HG02571 (cell line): ENCODE data around the gene CDCA4.

Experiments
- ATAC-seq: cut with Tn5 transposase; IDR thresholded peaks from one replicate; pipeline ENCODE4 v1.9.1; 2021; ENCODE audit warnings: mild to moderate bottlenecking, moderate library complexity; ENCODE audit not compliant: unreplicated experiment

CDCA4 gene

DNA sequence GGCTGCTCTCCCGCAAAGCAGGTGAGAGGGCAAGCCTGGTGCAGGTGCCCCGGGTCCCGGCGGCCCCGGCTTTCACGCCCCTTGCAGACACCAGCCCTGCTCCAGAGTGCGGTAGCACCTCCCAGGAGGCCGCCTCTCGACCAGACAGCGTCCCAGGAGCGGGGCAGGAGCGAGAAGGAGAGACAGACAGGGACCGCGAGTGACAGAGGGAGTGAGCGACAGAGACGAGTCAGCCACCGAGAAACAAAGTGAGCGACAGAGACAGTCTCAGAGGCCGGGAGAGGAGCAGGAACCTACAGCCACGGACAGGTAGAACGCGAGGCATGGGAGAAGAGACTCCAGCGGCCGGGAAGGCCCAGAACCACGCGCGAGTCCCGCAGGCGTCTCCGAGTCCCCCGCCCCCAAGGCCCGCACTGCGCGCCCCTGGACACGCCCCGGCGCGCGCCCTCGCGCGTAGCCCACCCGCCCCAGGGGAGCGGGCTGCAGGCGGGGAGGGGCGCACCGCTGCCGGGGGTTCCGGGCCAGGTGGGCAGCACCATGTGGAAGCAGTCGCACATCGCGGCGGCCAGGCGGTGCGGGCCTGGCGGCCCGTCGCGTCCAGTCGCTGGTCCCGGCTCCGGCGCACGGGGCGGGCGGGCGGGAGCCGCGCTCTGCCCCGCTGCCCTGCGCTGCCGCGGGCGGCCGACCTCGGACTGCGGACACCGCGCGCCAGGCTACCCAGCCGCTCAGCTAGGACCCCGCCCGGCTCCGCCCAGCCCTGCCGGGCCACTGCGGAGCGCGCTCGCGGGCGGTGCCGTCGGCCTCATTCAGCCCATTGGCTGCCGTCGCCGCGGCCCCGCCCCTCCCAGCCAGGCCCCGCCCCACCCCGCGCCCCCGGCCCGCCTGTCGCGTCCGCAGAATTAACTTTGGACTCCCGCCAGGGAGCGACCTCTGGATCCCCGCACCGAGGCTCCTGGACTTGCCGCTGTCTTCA, 42.9 kb downstream of the CDCA4 start, which contains the start of gene AHNAK2:
AHNAK2 (minus strand) TSS at position 694 of the 973 bp plus-strand sequence; CDS start at position 557, 137 bp downstream.
- ATAC-seq, result no peak

DNA sequence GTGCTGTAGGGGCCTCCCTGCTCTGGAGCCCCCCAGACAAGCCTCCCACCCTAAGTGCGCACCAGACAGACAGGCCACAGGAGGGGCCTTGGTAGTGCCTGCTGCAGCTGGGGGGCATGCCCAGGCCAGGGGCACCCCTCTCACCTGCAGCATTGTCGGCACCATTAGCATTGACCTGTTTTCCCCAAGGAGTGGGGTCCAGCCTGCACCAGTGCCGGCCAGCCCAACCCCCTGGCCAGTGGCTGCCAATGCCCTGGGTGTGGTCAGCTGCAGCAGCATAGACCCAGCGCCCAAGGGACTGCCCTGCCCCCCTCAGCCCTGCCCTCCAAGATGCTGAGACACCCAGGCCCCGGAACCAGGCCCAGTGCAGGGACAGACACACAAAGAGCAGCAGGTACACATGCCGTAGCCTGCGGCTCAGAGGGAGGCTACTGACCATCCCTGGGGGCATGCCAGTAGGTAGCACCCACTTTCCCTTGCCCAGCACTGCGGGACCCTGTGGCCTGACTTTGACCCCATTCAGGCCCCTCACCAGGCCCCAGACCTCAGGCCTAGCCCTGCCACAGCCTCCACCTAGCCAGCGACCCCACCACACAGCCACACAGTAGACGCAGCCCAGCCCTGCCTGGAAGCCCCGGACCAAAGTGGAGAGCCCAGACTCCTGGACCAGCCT, 43.7 kb downstream of the CDCA4 start:
- no peak for ATAC-seq

DNA sequence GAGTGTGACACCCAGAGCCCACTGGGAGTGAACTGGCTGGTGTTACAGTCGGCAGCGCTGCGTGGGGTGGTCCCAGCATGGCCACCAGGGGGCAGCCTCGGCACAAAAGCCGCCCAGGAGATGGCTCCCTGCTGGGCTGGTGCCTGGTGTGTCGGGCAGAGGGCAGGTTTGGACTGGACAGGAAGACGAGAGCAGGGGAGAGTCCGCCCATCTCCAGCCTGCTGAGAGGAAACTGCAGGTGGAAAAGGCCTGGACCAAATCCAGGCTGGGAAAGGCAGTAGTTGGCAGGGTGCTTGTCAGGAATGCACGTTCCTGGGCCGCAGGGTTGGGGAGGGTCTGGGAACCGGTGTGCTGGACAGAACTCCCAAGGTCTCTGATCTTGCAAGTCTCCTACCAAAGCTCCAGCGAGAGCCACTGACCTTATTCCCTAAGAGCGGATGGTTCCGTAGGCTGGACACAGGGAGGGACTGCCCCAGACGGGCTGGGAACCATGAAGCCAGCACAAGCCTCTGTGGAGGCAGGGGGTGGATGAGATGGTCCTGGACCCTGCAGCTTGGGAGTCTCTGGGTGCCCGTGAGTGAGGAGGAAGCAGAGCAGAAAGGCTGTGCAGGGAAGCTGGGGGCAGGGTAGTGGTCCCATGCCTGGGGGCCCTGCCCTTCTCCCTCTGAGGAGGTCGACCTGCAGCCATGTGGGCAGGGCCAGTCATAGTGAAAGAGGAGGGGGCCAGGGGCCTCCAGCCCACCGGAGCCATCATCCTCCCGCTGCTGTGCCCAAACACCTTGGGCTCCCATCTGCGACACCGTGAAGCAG, 44.5 kb downstream of the CDCA4 start:
- no peak for ATAC-seq

- ATAC-seq, result no peak
These were observed 45.2 kb downstream of the CDCA4 start for GRCh38 chr14:104975481-104976197.

- no peak for ATAC-seq
These were observed 46.1 kb downstream of the CDCA4 start for GRCh38 chr14:104974665-104975390.

- ATAC-seq, result no peak
These were observed 46.7 kb downstream of the CDCA4 start for GRCh38 chr14:104974146-104974541.

- no peak for ATAC-seq
These were observed 47.3 kb downstream of the CDCA4 start for GRCh38 chr14:104973385-104974145.

DNA sequence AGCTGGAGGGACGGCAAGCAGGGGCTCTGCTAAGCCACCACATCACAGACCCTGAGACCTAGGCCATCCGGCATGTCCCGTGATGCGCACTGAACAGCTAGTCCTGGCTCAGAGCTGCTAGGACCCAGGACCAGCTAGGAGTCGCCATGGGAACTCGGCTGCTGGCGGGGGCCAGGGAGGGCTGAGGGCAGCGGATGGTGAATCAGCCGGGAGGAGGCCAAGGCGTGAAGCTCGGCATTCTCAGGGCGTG, 47.8 kb downstream of the CDCA4 start:
- ATAC-seq, result no peak

- ATAC-seq, result no peak
These were observed 48.4 kb downstream of the CDCA4 start for GRCh38 chr14:104972301-104973134.

GRCh38 chr14:104971447-104972240, 49.2 kb downstream of the CDCA4 start:
- ATAC-seq, result no peak

DNA sequence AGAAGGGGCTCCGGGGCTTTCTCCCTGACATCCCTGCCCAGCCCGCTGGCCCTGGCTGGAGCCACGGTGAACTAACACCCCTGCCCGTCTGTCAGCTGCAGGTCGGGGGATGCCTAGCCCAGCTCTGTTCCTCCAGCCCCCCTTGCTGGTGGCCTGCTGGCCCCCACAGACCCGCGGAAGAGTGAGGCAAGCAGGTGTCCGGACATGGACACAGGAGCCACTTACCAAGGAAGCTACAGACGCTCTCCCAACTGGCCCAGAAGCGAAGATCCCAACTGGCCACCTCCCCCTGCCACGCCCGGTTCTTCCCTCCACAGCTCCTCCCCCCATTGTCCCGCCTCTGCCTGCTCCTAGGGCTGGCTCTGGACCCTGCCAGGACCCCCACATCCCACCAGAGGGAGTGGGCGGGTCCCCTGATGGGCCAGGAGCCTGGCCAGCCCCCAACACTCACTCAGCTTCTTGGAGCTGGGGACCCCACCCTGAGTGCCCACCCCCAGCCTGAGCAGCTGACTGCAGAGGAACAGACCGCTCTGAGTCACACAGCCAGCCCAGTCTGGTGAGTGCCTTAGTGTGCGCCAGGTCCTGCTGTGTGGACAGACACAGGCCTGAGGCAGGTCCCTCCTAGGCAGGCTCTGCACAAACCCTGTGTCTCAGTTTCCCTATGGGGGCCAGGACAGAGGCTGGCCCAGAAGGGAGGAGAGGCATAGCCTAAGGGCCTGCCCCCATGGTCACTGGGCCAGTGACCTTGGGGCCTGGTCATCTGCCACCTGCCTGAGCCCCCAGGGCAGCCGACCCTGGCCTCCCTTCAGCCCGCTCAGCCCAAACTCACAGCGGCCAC, 50.4 kb downstream of the CDCA4 start:
- no peak for ATAC-seq

GRCh38 chr14:104969741-104970230, 51.1 kb downstream of the CDCA4 start:
- ATAC-seq, result no peak

DNA sequence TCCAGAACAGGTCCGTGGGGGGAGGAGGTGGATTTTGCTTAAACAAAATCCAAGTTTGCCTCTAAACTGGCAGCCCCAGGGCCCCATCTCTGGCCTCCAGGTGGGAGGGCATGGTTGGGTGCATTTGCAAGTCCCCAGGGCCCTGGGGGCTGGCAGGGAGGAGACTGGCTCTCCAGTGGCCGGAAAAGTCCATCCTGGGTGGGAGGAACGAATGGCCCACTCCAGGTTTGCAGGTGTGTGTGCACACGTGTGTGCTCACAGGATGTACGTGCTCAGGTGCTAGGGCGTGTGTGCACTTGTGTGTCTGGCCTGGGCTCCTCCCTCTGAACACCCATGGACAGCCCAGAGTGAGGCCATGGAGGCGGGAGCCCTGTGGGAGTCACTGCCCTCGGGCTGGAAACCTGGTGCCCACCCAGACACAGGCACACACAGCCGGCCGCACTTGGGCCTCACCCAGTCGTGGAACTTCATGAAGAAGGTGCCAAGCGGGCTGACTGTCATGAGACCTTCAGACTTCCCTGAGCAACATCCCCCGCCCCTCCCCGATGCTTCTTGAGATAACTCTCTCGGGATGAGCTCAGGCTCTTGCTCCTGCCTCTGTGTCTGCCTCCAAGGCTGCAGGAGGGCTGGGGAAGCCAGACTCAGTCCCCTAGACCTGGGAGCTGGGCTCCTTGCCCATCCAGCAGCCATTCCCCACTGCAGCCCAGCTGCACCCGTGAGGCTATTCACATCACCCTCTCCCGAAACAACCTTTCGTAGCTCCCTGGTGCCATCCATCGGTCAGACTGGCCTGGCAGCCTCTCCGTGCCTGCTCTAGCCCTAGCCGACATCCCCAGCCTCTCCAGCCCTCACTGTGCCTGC, 52.1 kb downstream of the CDCA4 start:
- ATAC-seq, result no peak

DNA sequence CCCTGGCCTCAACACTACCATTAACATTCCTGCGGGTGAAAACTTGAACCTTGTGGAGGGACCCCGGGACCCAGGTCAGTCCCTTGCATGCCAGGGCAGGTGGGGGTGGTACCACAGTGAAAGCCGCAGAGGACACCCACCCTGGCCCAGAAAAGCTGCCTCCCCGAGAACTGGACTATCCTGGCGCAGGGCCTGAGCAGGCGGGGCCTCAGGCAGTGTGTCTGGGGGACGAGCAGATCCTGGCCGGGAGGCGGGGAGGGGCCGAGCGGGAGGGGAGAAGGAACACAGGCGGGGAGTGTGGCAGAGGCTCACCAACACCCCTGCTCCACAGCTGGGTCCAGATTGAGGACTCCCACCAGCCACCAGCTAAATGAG, 52.7 kb downstream of the CDCA4 start:
- ATAC-seq, result no peak

GRCh38 chr14:104967386-104968152, 53.3 kb downstream of the CDCA4 start:
- no peak for ATAC-seq
